Endothelial cell of umbilical vein (primary cell): Measurements from ENCODE around the gene ADCY5.

ENCODE experiments used
- EZH2 ChIP-seq: IDR thresholded peaks from 2 replicates; pipeline ENCODE4 v1.6.1; 2012; ENCODE audit warnings: borderline replicate concordance, low read depth, mild to moderate bottlenecking, moderate library complexity, low read length, inconsistent platforms; ENCODE audit not compliant: severe bottlenecking
- JUN ChIP-seq: IDR thresholded peaks from 2 replicates; pipeline ENCODE4 v1.6.1; 2011; ENCODE audit warnings: borderline replicate concordance, low read depth; ENCODE audit not compliant: insufficient read length, insufficient read depth
- POLR2AphosphoS5 ChIP-seq: IDR thresholded peaks from 2 replicates; pipeline ENCODE4 v1.6.1; 2012; ENCODE audit warnings: low read depth, mild to moderate bottlenecking, control low read depth, low read length, moderate library complexity; ENCODE audit not compliant: insufficient read depth
- TF ChIP-seq, protein P1 (sequence below), 2 donors: IDR thresholded peaks; 1 replicate in 1 of 2; 2 replicates in 1 of 2; pipeline ENCODE4 v1.5.1; 2011; ENCODE audit warnings: low read length in 2 of 2, mild to moderate bottlenecking in 2 of 2, moderate library complexity in 2 of 2, control low read depth in 1 of 2, inconsistent platforms in 1 of 2, low read depth in 1 of 2; ENCODE audit not compliant: insufficient read depth in 1 of 2; ENCODE audit errors: extremely low read depth in 1 of 2

DNA sequence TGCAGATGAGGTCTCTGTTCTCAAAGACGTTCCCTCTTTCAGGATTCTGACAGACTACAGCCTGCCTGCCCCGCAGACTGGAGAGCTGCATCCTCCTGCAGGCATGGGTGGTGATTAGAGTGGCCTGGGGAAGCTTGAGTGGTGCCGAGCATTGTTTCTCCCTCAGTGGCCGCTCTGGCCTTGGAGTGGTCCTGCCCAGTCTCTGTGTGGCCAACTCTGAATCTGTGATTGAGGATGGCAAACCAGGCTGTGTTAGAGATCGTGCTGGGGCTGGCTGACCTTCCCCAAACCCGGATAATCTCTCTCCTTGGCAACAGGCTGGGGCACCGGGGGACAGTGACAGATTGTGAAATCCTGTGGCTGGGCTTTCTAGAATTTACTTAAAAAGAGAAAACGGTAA lies 11.0 kb upstream of the ADCY5 start:
- TF ChIP-seq POLR2AphosphoS5 (no peak), EZH2 (no peak), JUN (no peak)
- TF ChIP-seq, protein P1, sequence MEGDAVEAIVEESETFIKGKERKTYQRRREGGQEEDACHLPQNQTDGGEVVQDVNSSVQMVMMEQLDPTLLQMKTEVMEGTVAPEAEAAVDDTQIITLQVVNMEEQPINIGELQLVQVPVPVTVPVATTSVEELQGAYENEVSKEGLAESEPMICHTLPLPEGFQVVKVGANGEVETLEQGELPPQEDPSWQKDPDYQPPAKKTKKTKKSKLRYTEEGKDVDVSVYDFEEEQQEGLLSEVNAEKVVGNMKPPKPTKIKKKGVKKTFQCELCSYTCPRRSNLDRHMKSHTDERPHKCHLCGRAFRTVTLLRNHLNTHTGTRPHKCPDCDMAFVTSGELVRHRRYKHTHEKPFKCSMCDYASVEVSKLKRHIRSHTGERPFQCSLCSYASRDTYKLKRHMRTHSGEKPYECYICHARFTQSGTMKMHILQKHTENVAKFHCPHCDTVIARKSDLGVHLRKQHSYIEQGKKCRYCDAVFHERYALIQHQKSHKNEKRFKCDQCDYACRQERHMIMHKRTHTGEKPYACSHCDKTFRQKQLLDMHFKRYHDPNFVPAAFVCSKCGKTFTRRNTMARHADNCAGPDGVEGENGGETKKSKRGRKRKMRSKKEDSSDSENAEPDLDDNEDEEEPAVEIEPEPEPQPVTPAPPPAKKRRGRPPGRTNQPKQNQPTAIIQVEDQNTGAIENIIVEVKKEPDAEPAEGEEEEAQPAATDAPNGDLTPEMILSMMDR (IDR thresholded peaks at IDR 0.05; ENCODE audit: extremely low read depth in 1 of 2, insufficient read depth in 1 of 2, low read depth in 1 of 2, low read length in 2 of 2): no peak
